KOPT-K1 (cell line): Measurements from ENCODE around the gene NDUFA13.
A peak's percentile ranks its signal among the peaks of the same experiment; 100 is the strongest.
"Not testable (repeated sequence)": the region's sequence is repeated elsewhere in the genome, so short reads cannot be mapped to it uniquely, and the experiment has no call there.

Source experiments
- H3K27ac ChIP-seq: fragments of 200-600 bp; sonication (generic); 2 replicates; pipeline ENCODE4 v1.5.1; 2016; ENCODE audit warnings: antibody characterized with exemption, mild to moderate bottlenecking, low read depth, low read length; ENCODE audit not compliant: poor library complexity, severe bottlenecking
- H3K36me3 ChIP-seq: fragments of 200-600 bp; sonication (generic); 2 replicates; pipeline ENCODE4 v1.5.1; 2017; ENCODE audit warnings: antibody characterized with exemption, mild to moderate bottlenecking, low read length, moderate library complexity; ENCODE audit not compliant: insufficient read depth
- H3K9me3 ChIP-seq: fragments of 200-600 bp; sonication (generic); 2 replicates; pipeline ENCODE4 v1.5.1; 2017; ENCODE audit warnings: antibody characterized with exemption, low read length, mild to moderate bottlenecking; ENCODE audit not compliant: insufficient read depth, poor library complexity, severe bottlenecking

Gene NDUFA13

GRCh38 chr19:19515642-19516519, at the start of gene NDUFA13:
NDUFA13 (plus strand) TSS chr19:19516225; CDS start chr19:19516239, 14 bp downstream.
- Histone ChIP-seq H3K27ac (peak within 1 kb of the TSS; percentile 88), H3K36me3 (peaks cover 19% of the 10 kb centered on the region), H3K9me3 (no peaks in the 10 kb centered on the region)

DNA sequence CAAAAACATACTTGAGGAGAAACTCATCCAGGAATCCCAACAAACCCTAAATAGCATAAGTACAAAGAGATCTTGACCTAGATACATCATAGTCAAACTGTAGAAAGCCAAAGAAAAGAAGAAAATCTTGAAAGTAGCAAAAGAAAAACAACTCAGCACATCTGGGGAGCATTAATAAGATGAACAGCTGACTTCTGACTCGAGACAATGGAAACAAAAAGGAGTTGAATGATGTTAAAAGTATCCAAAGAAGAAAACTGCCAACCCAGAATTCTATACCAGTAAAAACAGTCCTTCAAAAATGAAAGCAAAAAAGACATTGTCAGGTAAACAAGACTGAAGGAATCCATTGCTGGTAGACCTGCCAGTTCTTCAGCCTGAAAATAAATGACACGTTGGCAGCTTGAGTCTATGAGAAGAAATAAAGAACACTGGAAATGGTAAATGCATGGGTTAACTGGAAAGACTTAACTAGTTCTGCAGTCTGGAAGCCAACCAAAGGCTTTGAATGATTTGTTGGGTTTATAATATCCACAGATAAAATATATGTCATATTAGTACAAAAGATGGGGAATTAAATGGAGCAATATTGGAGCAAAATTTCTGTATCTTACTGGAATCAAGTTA, 47.5 kb upstream of the NDUFA13 start:
- Histone ChIP-seq H3K27ac (no peak overlapping the region), H3K9me3 (peaks cover 48% of the 10 kb centered on the region), H3K36me3 (peaks cover 93% of the 10 kb centered on the region)

GRCh38 chr19:19470579-19470978, 45.4 kb upstream of the NDUFA13 start:
- H3K9me3 ChIP-seq: peaks cover 38% of the 10 kb centered on the region
- no peak overlapping the region for H3K27ac ChIP-seq
- peaks cover 95% of the 10 kb centered on the region for H3K36me3 ChIP-seq

GRCh38 chr19:19471682-19472081, 44.3 kb upstream of the NDUFA13 start:
- Histone ChIP-seq H3K9me3 (peaks cover 27% of the 10 kb centered on the region), H3K27ac (no peak overlapping the region), H3K36me3 (peaks cover 95% of the 10 kb centered on the region)

DNA sequence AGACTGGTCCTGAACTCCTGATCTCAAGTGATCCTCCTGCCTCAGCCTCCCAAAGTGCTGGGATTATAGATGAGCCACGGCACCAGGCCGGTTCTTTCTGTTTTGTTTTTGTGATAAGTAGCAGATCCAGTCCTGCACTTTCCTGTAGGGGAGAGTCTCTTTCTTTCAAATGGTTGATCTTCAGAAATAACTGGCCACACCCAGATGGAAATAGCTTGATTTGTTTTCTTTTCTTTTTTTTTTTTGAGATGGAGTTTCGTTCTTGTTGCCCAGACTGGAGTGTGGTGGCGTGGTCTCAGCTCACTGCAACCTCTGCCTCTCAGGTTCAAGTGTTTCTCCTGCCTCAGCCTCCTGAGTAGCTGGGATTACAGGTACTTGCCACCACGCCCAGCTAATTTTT, 43.9 kb upstream of the NDUFA13 start:
- peaks cover 22% of the 10 kb centered on the region for H3K9me3 ChIP-seq
- peaks cover 95% of the 10 kb centered on the region for H3K36me3 ChIP-seq
- H3K27ac ChIP-seq: not testable (repeated sequence)

DNA sequence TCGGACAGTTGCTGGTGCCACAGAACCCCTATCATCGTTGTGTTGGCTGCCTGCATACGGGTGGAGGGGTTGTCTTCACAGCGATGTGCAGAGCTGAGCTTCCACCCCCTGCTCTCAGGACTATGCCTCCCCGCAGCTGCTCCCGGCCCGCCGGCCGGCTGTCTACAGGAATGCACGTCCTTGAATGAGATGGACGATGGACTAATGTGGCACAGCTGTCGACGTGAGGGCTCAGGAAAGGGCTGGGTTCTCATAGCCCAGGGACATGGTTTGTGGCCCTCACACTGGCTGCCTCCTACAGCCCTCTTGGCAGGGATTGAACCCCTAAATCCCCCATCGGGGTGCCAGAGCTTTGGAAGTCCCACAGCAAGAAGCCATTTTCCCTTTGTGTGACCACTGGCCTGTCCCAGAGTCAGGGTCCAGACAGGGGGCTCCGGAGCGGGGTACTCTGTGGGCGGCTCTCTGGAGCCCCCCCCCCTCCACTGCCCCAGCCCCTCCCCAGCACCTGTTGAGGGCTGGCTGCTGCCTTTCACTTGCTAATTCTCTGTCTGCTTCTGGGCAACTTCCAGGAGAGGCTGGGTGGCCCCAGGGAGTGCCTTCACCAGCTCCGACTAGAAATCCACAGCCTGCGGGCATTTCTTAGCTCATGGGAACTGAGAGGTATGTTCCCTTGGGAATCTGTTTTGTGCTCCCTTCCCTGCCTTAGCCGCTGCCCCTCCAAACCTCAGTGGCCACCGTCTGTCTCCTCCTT, 40.8 kb upstream of the NDUFA13 start:
- no peaks in the 10 kb centered on the region for H3K9me3 ChIP-seq
- H3K36me3 ChIP-seq: peaks cover 99% of the 10 kb centered on the region
- H3K27ac ChIP-seq: no peak overlapping the region

DNA sequence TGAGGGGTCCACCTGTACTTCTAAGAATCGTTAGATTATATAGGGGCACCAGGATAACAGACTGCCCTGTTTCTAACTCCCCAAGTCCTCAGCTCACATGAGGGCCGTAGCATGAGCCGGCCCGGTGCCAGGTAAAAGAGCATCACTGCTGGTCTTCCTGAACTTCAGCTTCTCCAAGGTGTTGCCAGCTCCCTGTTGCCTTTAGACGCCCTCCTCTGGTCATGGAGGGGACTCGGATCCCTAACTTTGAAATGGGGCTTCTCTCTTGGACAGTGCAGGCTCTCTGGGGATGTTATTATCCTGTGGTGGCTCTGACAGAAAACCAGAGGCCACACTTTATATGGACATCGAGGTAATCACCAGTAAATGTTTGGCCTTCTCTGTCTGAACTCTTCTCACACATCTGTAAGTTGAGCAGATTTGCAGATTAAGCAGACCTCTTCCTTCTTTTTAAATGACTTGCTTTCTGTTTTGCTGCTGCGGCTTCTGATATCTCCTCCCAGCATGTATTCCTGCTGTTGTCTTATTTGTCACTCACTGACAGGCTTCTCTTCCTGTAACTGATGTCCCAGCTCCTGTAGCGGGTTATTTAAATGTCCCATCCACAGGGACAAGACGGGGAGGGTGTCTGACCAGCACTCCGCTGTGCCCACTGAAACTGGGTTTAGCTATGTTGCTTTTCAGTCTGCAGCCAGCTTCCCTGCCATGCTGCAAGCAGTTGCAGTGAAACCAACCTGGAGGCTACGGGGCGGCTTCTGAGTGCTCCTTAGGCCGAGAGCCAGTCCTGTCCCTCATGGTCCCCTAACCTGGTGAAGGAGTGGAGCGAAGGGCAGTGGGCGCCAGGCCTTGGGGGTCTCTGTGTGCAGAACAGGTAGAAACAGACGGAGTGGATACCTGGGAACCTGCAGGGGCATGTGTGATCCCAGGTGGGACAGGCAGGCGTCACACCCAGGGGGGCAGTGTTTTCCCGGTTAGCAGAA, 39.9 kb upstream of the NDUFA13 start:
- H3K27ac ChIP-seq: no peak overlapping the region
- H3K36me3 ChIP-seq: peaks cover 95% of the 10 kb centered on the region
- no peaks in the 10 kb centered on the region for H3K9me3 ChIP-seq

- Histone ChIP-seq H3K36me3 (peaks cover 94% of the 10 kb centered on the region), H3K9me3 (no peaks in the 10 kb centered on the region), H3K27ac (no peak overlapping the region)
Measured at GRCh38 chr19:19477705-19478383, 38.2 kb upstream of the NDUFA13 start.

DNA sequence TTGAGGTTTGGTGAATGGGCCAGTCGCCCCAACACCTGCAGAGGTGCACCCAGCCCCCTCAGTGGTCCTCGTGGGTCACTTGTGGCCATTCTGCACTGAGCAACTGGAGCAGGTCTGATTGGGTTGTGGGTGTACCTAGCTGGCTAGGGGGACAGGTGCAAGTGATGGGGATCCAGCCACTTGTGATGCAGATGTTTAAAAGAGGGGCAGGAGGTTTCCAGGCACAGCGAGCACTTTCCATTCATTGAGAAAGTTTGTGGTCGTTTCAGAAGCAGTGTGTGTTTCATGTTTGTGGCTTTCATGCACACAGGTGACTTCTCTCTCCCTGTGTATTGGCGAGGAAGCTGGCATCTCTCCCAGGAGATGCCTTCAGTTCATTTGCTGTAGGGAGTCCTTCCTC, 35.3 kb upstream of the NDUFA13 start:
- no peak overlapping the region for H3K27ac ChIP-seq
- peaks cover 89% of the 10 kb centered on the region for H3K36me3 ChIP-seq
- H3K9me3 ChIP-seq: no peaks in the 10 kb centered on the region

DNA sequence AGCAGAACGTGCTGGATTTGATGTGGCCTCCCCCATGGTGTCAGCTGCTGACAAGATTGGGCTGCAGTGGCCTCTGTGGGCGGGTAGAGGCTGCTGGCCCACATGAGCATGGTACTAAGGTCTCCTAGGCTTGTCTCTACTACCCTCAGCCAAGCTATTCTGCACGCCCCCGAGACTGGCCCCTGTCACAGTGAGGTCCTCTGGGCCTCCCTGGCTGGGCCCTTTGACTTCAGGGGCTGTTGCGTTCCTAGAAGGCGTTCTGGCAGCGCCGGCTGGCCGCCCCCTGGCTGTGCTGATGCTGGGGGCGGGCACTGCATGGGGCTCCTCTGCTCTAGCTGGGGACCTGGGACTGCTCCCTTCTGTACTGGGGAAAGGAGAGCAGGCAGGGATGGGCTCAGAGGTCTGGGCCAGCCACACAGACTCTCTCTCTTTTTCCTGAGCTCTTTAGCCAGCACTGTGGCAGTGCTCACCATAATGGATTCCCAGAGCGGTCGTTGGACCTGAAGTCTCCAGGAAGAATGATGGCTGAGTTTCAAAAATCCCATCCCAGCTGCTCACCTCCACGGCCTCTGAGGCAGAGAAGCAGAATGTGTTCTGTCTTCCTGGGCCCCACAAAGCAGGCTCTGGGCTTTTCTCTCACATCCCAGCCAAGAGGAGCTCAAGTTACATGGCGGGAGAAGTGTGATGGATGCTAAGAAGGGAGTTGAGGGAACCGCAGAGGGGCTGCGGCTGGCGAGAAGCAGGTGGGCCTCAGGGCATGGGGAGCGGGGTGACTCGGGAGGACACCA, 33.0 kb upstream of the NDUFA13 start:
- H3K36me3 ChIP-seq: peaks cover 77% of the 10 kb centered on the region
- H3K27ac ChIP-seq: no peak overlapping the region
- H3K9me3 ChIP-seq: no peaks in the 10 kb centered on the region

- Histone ChIP-seq H3K27ac (no peak overlapping the region), H3K9me3 (no peaks in the 10 kb centered on the region), H3K36me3 (peaks cover 54% of the 10 kb centered on the region)
Measured at GRCh38 chr19:19485161-19485997, 30.6 kb upstream of the NDUFA13 start.

- Histone ChIP-seq H3K27ac (no peak overlapping the region), H3K36me3 (peaks cover 56% of the 10 kb centered on the region), H3K9me3 (no peaks in the 10 kb centered on the region)
Measured at GRCh38 chr19:19485998-19486290, 30.1 kb upstream of the NDUFA13 start.
